H1 (cell line): ENCODE results near the gene ST14. TPM values are rescaled to one million over a fixed set of nuclear protein-coding genes. Genes with fewer than 3 reads are reported as not detected.

Source experiments
- CTCF ChIA-PET: fragments of 300-600 bp; sonication (Branson Sonifier 250); formaldehyde crosslinking; loops from one replicate; lab custom pipeline; 2021; ENCODE audit not compliant: partially characterized antibody; lab: Charles Lee
- POLR2A ChIA-PET: fragments of 300-600 bp; sonication (Branson Sonifier 250); formaldehyde crosslinking; loops from one replicate; lab custom pipeline; 2021; ENCODE audit warnings: inconsistent platforms; ENCODE audit not compliant: partially characterized antibody; lab: Charles Lee
- DNase-seq, 2 experiments: peaks; one replicate each; pipeline versions ENCODE4 v3.0.0 to v3.0.0-alpha.2; 2010 to 2022; ENCODE audit warnings: low spot score in 2 of 2, low read depth in 1 of 2, mixed read lengths in 1 of 2
- FAIRE-seq: peaks from 2 replicates; lab custom pipeline; 2011; peaks lifted over from hg19 to GRCh38; lab: Jason Lieb, UNC
- H2AFZ ChIP-seq: 2 replicates; pipeline ENCODE4 v1.8.1; 2012; ENCODE audit warnings: low read length, inconsistent platforms
- H2AK5ac ChIP-seq: 2 replicates; pipeline ENCODE4 v1.6.1; 2013; ENCODE audit warnings: low read depth, low read length
- H2BK120ac ChIP-seq: replicated peaks from 2 replicates; pipeline ENCODE3; 2013; ENCODE audit warnings: low read depth, low read length, inconsistent platforms
- H2BK12ac ChIP-seq: 2 replicates; pipeline ENCODE4 v1.6.1; 2013; ENCODE audit warnings: low read depth, low read length
- H2BK15ac ChIP-seq: 2 replicates; pipeline ENCODE4 v1.6.1; 2013; ENCODE audit warnings: low read length
- H2BK20ac ChIP-seq: 2 replicates; pipeline ENCODE4 v1.6.1; 2013; ENCODE audit warnings: low read length
- H2BK5ac ChIP-seq: 2 replicates; pipeline ENCODE4 v1.6.1; 2013; ENCODE audit warnings: low read depth, low read length
- H3K14ac ChIP-seq: 2 replicates; pipeline ENCODE4 v1.6.1; 2013; ENCODE audit warnings: inconsistent platforms; ENCODE audit not compliant: insufficient read length
- H3K18ac ChIP-seq: 2 replicates; pipeline ENCODE4 v1.6.1; 2013; ENCODE audit warnings: low read length; ENCODE audit errors: extremely low read depth
- H3K23ac ChIP-seq: 2 replicates; pipeline ENCODE4 v1.6.1; 2013; ENCODE audit warnings: inconsistent platforms; ENCODE audit not compliant: insufficient read length
- H3K23me2 ChIP-seq: 2 replicates; pipeline ENCODE4 v1.6.1; 2013; ENCODE audit warnings: low read depth, low read length
- H3K27ac ChIP-seq: 2 replicates; pipeline ENCODE4 v1.6.1; 2011; ENCODE audit warnings: low read depth, low read length, inconsistent platforms
- H3K27me3 ChIP-seq, 4 experiments: replicated peaks in 1 of 4; 1 replicate in 1 of 4; 2 replicates in 3 of 4; pipeline versions ENCODE4 v1.6.1 to v1.8.1; 2011 to 2013; ENCODE audit warnings: low read length in 3 of 4, mild to moderate bottlenecking in 3 of 4, inconsistent platforms in 2 of 4, mixed read lengths in 2 of 4, moderate library complexity in 1 of 4; ENCODE audit not compliant: control insufficient read depth in 3 of 4, insufficient read depth in 3 of 4; ENCODE audit errors: extremely low read depth in 1 of 4
- H3K36me3 ChIP-seq, 4 experiments: 2 replicates each; pipeline versions ENCODE4 v1.6.1 to v1.8.1; 2011 to 2013; ENCODE audit warnings: mild to moderate bottlenecking in 4 of 4, low read length in 3 of 4, moderate library complexity in 2 of 4, control low read depth in 1 of 4, inconsistent platforms in 1 of 4; ENCODE audit not compliant: insufficient read depth in 4 of 4, control insufficient read depth in 2 of 4
- H3K4ac ChIP-seq: replicated peaks from 2 replicates; pipeline ENCODE3; 2013; ENCODE audit warnings: low read length, low read depth, mixed read lengths, inconsistent platforms; ENCODE audit not compliant: insufficient read length
- H3K4me1 ChIP-seq, 4 experiments: replicated peaks in 1 of 4; 1 replicate in 1 of 4; 2 replicates in 3 of 4; pipeline versions ENCODE4 v1.6.1 to v1.8.1; 2011 to 2013; ENCODE audit warnings: low read length in 3 of 4, inconsistent platforms in 2 of 4, mixed read lengths in 1 of 4; ENCODE audit not compliant: insufficient read depth in 4 of 4, control insufficient read depth in 3 of 4
- H3K4me2 ChIP-seq, 2 experiments: 2 replicates each; pipeline versions ENCODE4 v1.6.1 to v1.8.1; 2011 to 2013; ENCODE audit warnings: low read depth in 2 of 2, low read length in 2 of 2, control low read depth in 1 of 2, inconsistent platforms in 1 of 2, mild to moderate bottlenecking in 1 of 2; ENCODE audit not compliant: insufficient read depth in 1 of 2
- H3K4me3 ChIP-seq, 4 experiments: fragments of 200-600, 300-600 bp in 1 of 4; sonication (generic), shearing (Covaris generic), sonication (Bioruptor Twin) in 1 of 4; 2 replicates each; pipeline versions ENCODE4 v1.5.1 to v1.8.1; 2011 to 2016; ENCODE audit warnings: low read length in 4 of 4, low read depth in 3 of 4, control low read depth in 2 of 4, inconsistent platforms in 2 of 4, mild to moderate bottlenecking in 2 of 4, mixed read lengths in 1 of 4, moderate library complexity in 1 of 4; ENCODE audit not compliant: insufficient read depth in 2 of 4; ENCODE audit errors: extremely low read depth in 1 of 4
- H3K56ac ChIP-seq: replicated peaks from 2 replicates; pipeline ENCODE3; 2013; ENCODE audit warnings: low read depth, mild to moderate bottlenecking, mixed read lengths, low read length, inconsistent platforms; ENCODE audit not compliant: insufficient read length
- H3K79me1 ChIP-seq: 2 replicates; pipeline ENCODE4 v1.6.1; 2013; ENCODE audit warnings: low read depth, low read length, control low read depth
- H3K79me2 ChIP-seq, 2 experiments: 2 replicates each; pipeline versions ENCODE4 v1.6.1 to v1.8.1; 2012 to 2013; ENCODE audit warnings: low read length in 2 of 2, mild to moderate bottlenecking in 2 of 2, inconsistent platforms in 1 of 2; ENCODE audit not compliant: insufficient read depth in 2 of 2, control insufficient read depth in 1 of 2
- H3K9ac ChIP-seq, 4 experiments: replicated peaks in 1 of 4; 1 replicate in 1 of 4; 2 replicates in 3 of 4; pipeline versions ENCODE4 v1.6.1 to v1.8.1; 2011 to 2013; ENCODE audit warnings: low read depth in 3 of 4, low read length in 3 of 4, control low read depth in 2 of 4, mild to moderate bottlenecking in 2 of 4, moderate library complexity in 2 of 4, inconsistent platforms in 1 of 4; ENCODE audit errors: extremely low read depth in 1 of 4
- H3K9me3 ChIP-seq, 2 experiments: 2 replicates each; pipeline versions ENCODE4 v1.6.1 to v1.8.1; 2012 to 2013; ENCODE audit warnings: mild to moderate bottlenecking in 2 of 2, moderate library complexity in 2 of 2, control low read depth in 1 of 2, inconsistent platforms in 1 of 2, low read depth in 1 of 2, low read length in 1 of 2, mixed read lengths in 1 of 2; ENCODE audit not compliant: insufficient read depth in 2 of 2
- H4K20me1 ChIP-seq, 2 experiments: replicated peaks in 1 of 2; 2 replicates each; pipeline versions ENCODE3 to v1.8.1; 2011 to 2013; ENCODE audit warnings: inconsistent platforms in 2 of 2, low read length in 2 of 2, mild to moderate bottlenecking in 1 of 2; ENCODE audit not compliant: insufficient read depth in 2 of 2, control insufficient read depth in 1 of 2
- H4K5ac ChIP-seq: 2 replicates; pipeline ENCODE4 v1.6.1; 2013; ENCODE audit warnings: low read length, low read depth, mixed read lengths, inconsistent platforms; ENCODE audit not compliant: insufficient read length
- H4K8ac ChIP-seq: 2 replicates; pipeline ENCODE4 v1.8.0; 2013; ENCODE audit warnings: mild to moderate bottlenecking, moderate library complexity, low read length, inconsistent platforms; ENCODE audit not compliant: insufficient read depth; ENCODE audit errors: extremely low read depth
- H4K91ac ChIP-seq: replicated peaks from 2 replicates; pipeline ENCODE3; 2013; ENCODE audit warnings: low read length, mixed read lengths, inconsistent platforms; ENCODE audit not compliant: insufficient read length
- WGBS, 2 experiments: shearing (Covaris generic) in 1 of 2; methylation state at CpG; one replicate each; pipeline versions ENCODE4 v1.1.6 to v1.1.7; 2013 to 2015; ENCODE audit warnings: low lambda C conversion rate in 2 of 2, mixed read lengths in 2 of 2, inconsistent platforms in 1 of 2, low coverage in 1 of 2, missing lambda C conversion rate in 1 of 2; ENCODE audit not compliant: insufficient replicate concordance in 2 of 2, insufficient coverage in 1 of 2, insufficient read length in 1 of 2; ENCODE audit errors: extremely low coverage in 1 of 2, missing lambda C conversion rate in 1 of 2; 5-methylcytosine and 5-hydroxymethylcytosine counted together
- polyA plus RNA-seq, 7 experiments: library from polyadenylated mRNA; depleted of rRNA in 3 of 7; stranded (reverse) in 5 of 7; unstranded in 2 of 7; fragments of >200 nt in 5 of 7; fragments of 200-250 nt in 2 of 7; gene quantifications; 1 replicate in 5 of 7; 2 replicates in 1 of 7; 4 replicates in 1 of 7; pipeline versions ENCODE4 v1.2.1 to v1.2.3, GENCODE V29; 2011 to 2013; ENCODE audit warnings: missing spikeins in 2 of 7, mixed read lengths in 2 of 7
- total RNA-seq: library from RNA; stranded (reverse); fragmentation: NEBNext Ultra II Directional; extraction: Animal tissue kit (Norgen Biotek cat#: 25700); gene quantifications from 2 replicates; pipeline ENCODE4 v1.2.1, GENCODE V29; 2021

ST14 gene
- total and polyA plus RNA-seq, 2 of the 8 experiments (the other 6 are each of a cell fraction or from before 2014, with no cell fraction given), result 22.4 to 24.9 TPM

DNA sequence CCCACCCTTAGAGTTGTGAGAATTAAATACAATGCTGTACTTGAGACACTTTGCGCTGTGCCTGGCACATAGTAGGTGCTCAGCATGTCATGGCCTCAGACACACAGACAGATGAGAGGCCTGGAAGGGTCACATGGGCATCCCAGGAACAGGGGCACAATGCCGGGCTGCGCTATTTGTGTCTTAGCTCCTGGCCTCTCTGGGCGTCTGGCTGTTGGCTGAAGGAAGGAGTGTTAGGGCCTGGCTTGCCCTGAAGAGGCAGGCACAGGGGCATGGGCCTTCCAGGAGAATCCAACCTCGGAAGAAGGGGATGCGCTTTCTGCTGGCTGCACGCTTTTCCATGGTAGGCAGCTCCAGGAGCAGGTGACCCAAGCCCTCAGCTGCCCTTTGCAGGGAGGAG lies 41.4 kb downstream of the ST14 start:
- WGBS, 2 experiments, result 93% methylated on average over 7 of the region's 7 CpGs; no CpG with 5 or more reads in 1 of the 2 experiments
- no peaks in the 10 kb centered on the region for H3K27me3 ChIP-seq
- no peak overlapping the region for H3K4me3 ChIP-seq
- H3K4me1 ChIP-seq, result no peaks in the 10 kb centered on the region
- H2AFZ ChIP-seq, result no peak overlapping the region
- H4K20me1 ChIP-seq, result peaks cover 0 to 2% of the 10 kb centered on the region in 2 experiments
- no peak overlapping the region for H2BK12ac ChIP-seq
- ChIA-PET POLR2A (interaction anchor here (0.6 to 1.0 kb wide), 2 partner anchors 9 to 24 kb away, joined by 3 read pairs; no protein-coding TSS in a partner anchor), CTCF (interaction anchor here (0.9 to 1.7 kb wide), 4 partner anchors 9 to 669 kb away, joined by 3 to 7 read pairs (median 4); no protein-coding TSS in a partner anchor)
- no peak overlapping the region for H4K91ac ChIP-seq
- no peaks in the 10 kb centered on the region for H3K79me1 ChIP-seq
- H3K36me3 ChIP-seq, result no peaks in the 10 kb centered on the region; a peak in 1 of 8 replicates
- H3K79me2 ChIP-seq, result no peaks in the 10 kb centered on the region
- no peak overlapping the region for H3K4ac ChIP-seq
- FAIRE-seq (no peak), DNase-seq (no peak)
- no peak overlapping the region for H3K18ac ChIP-seq
- H2BK20ac ChIP-seq, result no peak overlapping the region
- no peak overlapping the region for H3K4me2 ChIP-seq
- H3K14ac ChIP-seq, result no peak overlapping the region
- H4K8ac ChIP-seq, result no peak overlapping the region
- H3K9me3 ChIP-seq, result no peaks in the 10 kb centered on the region
- no peak overlapping the region for H2BK120ac ChIP-seq
- no peak overlapping the region for H2BK15ac ChIP-seq
- no peak overlapping the region for H4K5ac ChIP-seq
- H3K23me2 ChIP-seq, result no peaks in the 10 kb centered on the region; the same call in 1 of the 2 replicates
- no peak overlapping the region for H3K56ac ChIP-seq
- H3K27ac ChIP-seq, result no peak overlapping the region
- no peak overlapping the region for H2AK5ac ChIP-seq
- no peak overlapping the region for H2BK5ac ChIP-seq
- no peak overlapping the region for H3K23ac ChIP-seq
- H3K9ac ChIP-seq, result no peak overlapping the region
